ENCODE results near the gene KRTAP10-9.

DNA sequence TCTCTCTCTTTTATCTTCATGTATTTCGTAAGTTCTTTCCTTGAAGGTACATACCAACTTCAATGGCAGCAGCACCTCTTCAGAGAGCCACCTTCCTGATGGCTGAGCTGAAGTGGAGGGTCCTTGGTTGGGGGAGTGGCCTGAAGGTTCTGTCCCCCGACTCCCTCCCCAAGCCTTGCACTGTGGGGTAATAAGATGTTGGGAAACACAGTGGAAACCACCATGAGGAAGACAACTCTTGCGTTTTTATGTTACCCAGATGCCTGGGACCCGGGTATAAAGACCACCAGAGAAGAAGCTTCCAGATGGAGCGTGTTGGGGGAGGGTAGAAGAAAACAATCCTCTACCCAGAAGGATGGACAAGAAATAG is 31.6 kb downstream of the KRTAP10-9 start:
- TF ChIP-seq, protein P1, sequence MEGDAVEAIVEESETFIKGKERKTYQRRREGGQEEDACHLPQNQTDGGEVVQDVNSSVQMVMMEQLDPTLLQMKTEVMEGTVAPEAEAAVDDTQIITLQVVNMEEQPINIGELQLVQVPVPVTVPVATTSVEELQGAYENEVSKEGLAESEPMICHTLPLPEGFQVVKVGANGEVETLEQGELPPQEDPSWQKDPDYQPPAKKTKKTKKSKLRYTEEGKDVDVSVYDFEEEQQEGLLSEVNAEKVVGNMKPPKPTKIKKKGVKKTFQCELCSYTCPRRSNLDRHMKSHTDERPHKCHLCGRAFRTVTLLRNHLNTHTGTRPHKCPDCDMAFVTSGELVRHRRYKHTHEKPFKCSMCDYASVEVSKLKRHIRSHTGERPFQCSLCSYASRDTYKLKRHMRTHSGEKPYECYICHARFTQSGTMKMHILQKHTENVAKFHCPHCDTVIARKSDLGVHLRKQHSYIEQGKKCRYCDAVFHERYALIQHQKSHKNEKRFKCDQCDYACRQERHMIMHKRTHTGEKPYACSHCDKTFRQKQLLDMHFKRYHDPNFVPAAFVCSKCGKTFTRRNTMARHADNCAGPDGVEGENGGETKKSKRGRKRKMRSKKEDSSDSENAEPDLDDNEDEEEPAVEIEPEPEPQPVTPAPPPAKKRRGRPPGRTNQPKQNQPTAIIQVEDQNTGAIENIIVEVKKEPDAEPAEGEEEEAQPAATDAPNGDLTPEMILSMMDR (IDR thresholded peaks at IDR 0.05), result no peak
- no peak for TF ChIP-seq POLR2A (IDR thresholded peaks at IDR 0.05)

Data from Peyer's patch (tissue), 4 donors.